ENCODE data around the gene AFAP1.

Gene AFAP1

GRCh38 chr4:7725951-7726350 lies 213.7 kb downstream of the AFAP1 start:
- no peaks in the 10 kb centered on the region for H3K36me3 ChIP-seq (ENCODE audit: insufficient read depth)
- H2AFZ ChIP-seq (ENCODE audit: low read depth) = no peak overlapping the region
- no peak overlapping the region for H3K4me2 ChIP-seq
- H3K27me3 ChIP-seq (ENCODE audit: insufficient read depth, low read depth) = 0 out of 2 replicates have a peak, but pooled peaks cover 4% of the 10 kb centered on the region
- H3K4me3 ChIP-seq (IDR thresholded peaks at IDR 0.05; ENCODE audit: insufficient read depth, low read depth, low read length) = no peak overlapping the region
- H4K20me1 ChIP-seq (ENCODE audit: insufficient read depth) = no peaks in the 10 kb centered on the region
- TF ChIP-seq CTCF (conservative IDR thresholded peaks at IDR 0.05; ENCODE audit: low read depth, low read length) = no peak
- H3K9ac ChIP-seq = no peak overlapping the region
- H3K79me2 ChIP-seq (ENCODE audit: insufficient read depth, low read depth) = no peaks in the 10 kb centered on the region
- no peak overlapping the region for H3K27ac ChIP-seq
- H3K4me1 ChIP-seq (ENCODE audit: low read depth, poor library complexity, severe bottlenecking) = no peaks in the 10 kb centered on the region

GRCh38 chr4:7723625-7724024 lies 216.0 kb downstream of the AFAP1 start:
- Histone ChIP-seq H4K20me1 (ENCODE audit: insufficient read depth) (no peaks in the 10 kb centered on the region), H3K4me3 (IDR thresholded peaks at IDR 0.05; ENCODE audit: insufficient read depth, low read depth, low read length) (no peak overlapping the region), H3K79me2 (ENCODE audit: insufficient read depth, low read depth) (no peaks in the 10 kb centered on the region), H3K4me1 (ENCODE audit: low read depth, poor library complexity, severe bottlenecking) (no peaks in the 10 kb centered on the region), H3K4me2 (no peak overlapping the region), H3K27me3 (ENCODE audit: insufficient read depth, low read depth) (0 out of 2 replicates have a peak, but pooled peaks cover 4% of the 10 kb centered on the region), H3K36me3 (ENCODE audit: insufficient read depth) (no peaks in the 10 kb centered on the region), H3K27ac (no peak overlapping the region), H3K9ac (no peak overlapping the region), H2AFZ (ENCODE audit: low read depth) (no peak overlapping the region)
- TF ChIP-seq CTCF (conservative IDR thresholded peaks at IDR 0.05; ENCODE audit: low read depth, low read length) = no peak

- Histone ChIP-seq H3K36me3 (ENCODE audit: insufficient read depth) (no peaks in the 10 kb centered on the region), H3K9ac (no peak overlapping the region), H4K20me1 (ENCODE audit: insufficient read depth) (no peaks in the 10 kb centered on the region), H3K4me2 (no peak overlapping the region), H3K27ac (no peak overlapping the region), H3K4me3 (IDR thresholded peaks at IDR 0.05; ENCODE audit: insufficient read depth, low read depth, low read length) (no peak overlapping the region), H3K4me1 (ENCODE audit: low read depth, poor library complexity, severe bottlenecking) (no peaks in the 10 kb centered on the region), H3K79me2 (ENCODE audit: insufficient read depth, low read depth) (no peaks in the 10 kb centered on the region), H2AFZ (ENCODE audit: low read depth) (no peak overlapping the region), H3K27me3 (ENCODE audit: insufficient read depth, low read depth) (0 out of 2 replicates have a peak, but pooled peaks cover 4% of the 10 kb centered on the region)
- no peak for TF ChIP-seq CTCF (conservative IDR thresholded peaks at IDR 0.05; ENCODE audit: low read depth, low read length)
These were observed 216.8 kb downstream of the AFAP1 start for GRCh38 chr4:7722766-7723387.

- no peak overlapping the region for H3K4me3 ChIP-seq (IDR thresholded peaks at IDR 0.05; ENCODE audit: insufficient read depth, low read depth, low read length)
- no peaks in the 10 kb centered on the region for H3K36me3 ChIP-seq (ENCODE audit: insufficient read depth)
- H3K4me2 ChIP-seq = no peak overlapping the region
- no peak overlapping the region for H3K9ac ChIP-seq
- H3K27ac ChIP-seq = no peak overlapping the region
- H3K27me3 ChIP-seq (ENCODE audit: insufficient read depth, low read depth) = 0 out of 2 replicates have a peak, but pooled peaks cover 4% of the 10 kb centered on the region
- TF ChIP-seq CTCF (conservative IDR thresholded peaks at IDR 0.05; ENCODE audit: low read depth, low read length) = no peak
- H2AFZ ChIP-seq (ENCODE audit: low read depth) = no peak overlapping the region
- no peaks in the 10 kb centered on the region for H4K20me1 ChIP-seq (ENCODE audit: insufficient read depth)
- H3K79me2 ChIP-seq (ENCODE audit: insufficient read depth, low read depth) = no peaks in the 10 kb centered on the region
- no peaks in the 10 kb centered on the region for H3K4me1 ChIP-seq (ENCODE audit: low read depth, poor library complexity, severe bottlenecking)
These were observed 217.6 kb downstream of the AFAP1 start for GRCh38 chr4:7721984-7722551.
